ENCODE results near the gene RHBG.

The RHBG gene

DNA sequence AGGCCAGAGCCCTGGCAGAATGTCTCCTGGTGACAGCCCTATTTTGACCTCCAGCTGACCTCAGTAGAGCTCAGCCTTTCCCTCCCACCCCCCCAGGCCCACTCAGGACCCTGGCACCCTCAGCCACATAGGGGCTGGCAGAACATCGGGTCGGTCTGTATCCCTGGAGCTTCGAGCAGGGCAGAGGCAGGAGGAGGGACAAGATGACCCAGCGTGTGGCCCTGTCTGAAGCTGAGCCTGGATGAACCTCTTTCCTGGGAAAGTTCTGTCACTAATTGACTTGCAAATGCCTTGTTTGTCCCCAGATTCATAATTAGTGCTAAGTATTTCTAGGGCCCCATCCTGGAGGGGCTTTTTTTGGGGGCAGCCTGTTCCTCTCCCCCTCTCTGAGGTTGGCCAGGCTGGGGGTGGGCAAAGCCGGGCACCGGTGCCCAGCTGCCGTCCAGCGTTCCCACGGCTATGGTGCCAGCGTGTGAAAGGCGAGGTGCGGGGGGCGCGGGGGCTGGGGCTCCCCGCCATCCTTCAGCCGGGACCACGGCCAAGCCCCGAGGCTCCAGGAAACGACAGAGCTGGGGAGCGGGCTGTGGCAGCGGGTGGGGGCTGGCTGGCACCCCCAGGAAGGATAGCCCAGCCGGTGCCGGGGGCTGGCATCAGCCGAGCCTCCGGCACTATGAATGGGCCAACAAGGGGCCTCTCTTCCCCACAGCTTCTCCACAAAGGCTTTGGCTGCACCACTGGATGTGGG, 31.4 kb downstream of the RHBG start:
- DNase-seq: no peak
- TF ChIP-seq, protein P1, sequence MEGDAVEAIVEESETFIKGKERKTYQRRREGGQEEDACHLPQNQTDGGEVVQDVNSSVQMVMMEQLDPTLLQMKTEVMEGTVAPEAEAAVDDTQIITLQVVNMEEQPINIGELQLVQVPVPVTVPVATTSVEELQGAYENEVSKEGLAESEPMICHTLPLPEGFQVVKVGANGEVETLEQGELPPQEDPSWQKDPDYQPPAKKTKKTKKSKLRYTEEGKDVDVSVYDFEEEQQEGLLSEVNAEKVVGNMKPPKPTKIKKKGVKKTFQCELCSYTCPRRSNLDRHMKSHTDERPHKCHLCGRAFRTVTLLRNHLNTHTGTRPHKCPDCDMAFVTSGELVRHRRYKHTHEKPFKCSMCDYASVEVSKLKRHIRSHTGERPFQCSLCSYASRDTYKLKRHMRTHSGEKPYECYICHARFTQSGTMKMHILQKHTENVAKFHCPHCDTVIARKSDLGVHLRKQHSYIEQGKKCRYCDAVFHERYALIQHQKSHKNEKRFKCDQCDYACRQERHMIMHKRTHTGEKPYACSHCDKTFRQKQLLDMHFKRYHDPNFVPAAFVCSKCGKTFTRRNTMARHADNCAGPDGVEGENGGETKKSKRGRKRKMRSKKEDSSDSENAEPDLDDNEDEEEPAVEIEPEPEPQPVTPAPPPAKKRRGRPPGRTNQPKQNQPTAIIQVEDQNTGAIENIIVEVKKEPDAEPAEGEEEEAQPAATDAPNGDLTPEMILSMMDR (IDR thresholded peaks at IDR 0.05): no peak
- no peaks in the 10 kb centered on the region for H3K4me1 ChIP-seq
- intact Hi-C loops (cut with DNase I; ENCODE audit: low total_unique reads): no loop called here
- H3K9me3 ChIP-seq: no peaks in the 10 kb centered on the region
- peaks cover 0 to 59% of the 10 kb centered on the region in 2 donors for H3K27me3 ChIP-seq
- no peak overlapping the region for H3K27ac ChIP-seq
- no peak overlapping the region for H3K4me3 ChIP-seq
- no peaks in the 10 kb centered on the region for H3K36me3 ChIP-seq

GRCh38 chr1:156401041-156401574, 32.1 kb downstream of the RHBG start:
- Histone ChIP-seq H3K4me3 (no peak overlapping the region), H3K27me3 (peaks cover 0 to 65% of the 10 kb centered on the region in 2 donors)
- no peak for DNase-seq

GRCh38 chr1:156401681-156402081, 32.7 kb downstream of the RHBG start:
- no peak for DNase-seq
- H3K27me3 ChIP-seq: peaks cover 0 to 71% of the 10 kb centered on the region in 2 donors
- no peaks in the 10 kb centered on the region for H3K4me1 ChIP-seq
- H3K4me3 ChIP-seq: no peak overlapping the region
- H3K9me3 ChIP-seq: no peaks in the 10 kb centered on the region
- intact Hi-C loops (cut with DNase I; ENCODE audit: low total_unique reads): no loop called here
- H3K36me3 ChIP-seq: no peaks in the 10 kb centered on the region
- H3K27ac ChIP-seq: no peak overlapping the region
- TF ChIP-seq, protein P1 (IDR thresholded peaks at IDR 0.05): no peak

More at GRCh38 chr1:156401041-156401574, 32.1 kb downstream of the RHBG start:
- Histone ChIP-seq H3K9me3 (no peaks in the 10 kb centered on the region), H3K36me3 (no peaks in the 10 kb centered on the region), H3K27ac (no peak overlapping the region), H3K4me1 (no peaks in the 10 kb centered on the region)
- TF ChIP-seq, protein P1 (IDR thresholded peaks at IDR 0.05): no peak
- intact Hi-C loops (cut with DNase I; ENCODE audit: low total_unique reads): no loop called here

GRCh38 chr1:156402331-156403020, 33.5 kb downstream of the RHBG start:
- H3K27me3 ChIP-seq: peaks cover 0 to 77% of the 10 kb centered on the region in 2 donors

GRCh38 chr1:156405670-156406069, 36.7 kb downstream of the RHBG start:
- H3K27me3 ChIP-seq: peaks cover 0 to 93% of the 10 kb centered on the region in 2 donors
- H3K9me3 ChIP-seq: no peaks in the 10 kb centered on the region
- TF ChIP-seq, protein P1 (IDR thresholded peaks at IDR 0.05): no peak
- no peak overlapping the region for H3K27ac ChIP-seq
- no peaks in the 10 kb centered on the region for H3K4me1 ChIP-seq
- intact Hi-C loops (cut with DNase I; ENCODE audit: low total_unique reads): no loop called here
- H3K36me3 ChIP-seq: no peaks in the 10 kb centered on the region
- no peak overlapping the region for H3K4me3 ChIP-seq
- DNase-seq: no peak

More at GRCh38 chr1:156402331-156403020, 33.5 kb downstream of the RHBG start:
- Histone ChIP-seq H3K4me1 (no peaks in the 10 kb centered on the region), H3K9me3 (no peaks in the 10 kb centered on the region), H3K4me3 (no peak overlapping the region), H3K36me3 (no peaks in the 10 kb centered on the region), H3K27ac (no peak overlapping the region)
- intact Hi-C loops (cut with DNase I; ENCODE audit: low total_unique reads): no loop called here
- TF ChIP-seq, protein P1 (IDR thresholded peaks at IDR 0.05): no peak
- no peak for DNase-seq

All from tibial artery (tissue), 4 donors.